Mesendoderm (in vitro differentiated cells): ENCODE results near the gene CBFA2T2.

Source experiments
- DNase-seq: peaks from one replicate; pipeline ENCODE4 v3.0.0; 2013
- H2AK5ac ChIP-seq: 2 replicates; pipeline ENCODE4 v1.6.1; 2013; ENCODE audit warnings: low read length, inconsistent platforms
- H2BK120ac ChIP-seq: 2 replicates; pipeline ENCODE4 v1.6.1; 2013; ENCODE audit warnings: low read depth, mild to moderate bottlenecking, low read length, moderate library complexity, mixed read lengths
- H2BK15ac ChIP-seq: replicated peaks from 2 replicates; pipeline ENCODE4 v1.6.1; 2013; ENCODE audit warnings: low read depth, mild to moderate bottlenecking, moderate library complexity
- H2BK5ac ChIP-seq: 2 replicates; pipeline ENCODE4 v1.6.1; 2013; ENCODE audit warnings: low read length, inconsistent platforms
- H3K18ac ChIP-seq: 2 replicates; pipeline ENCODE4 v1.6.1; 2013; ENCODE audit warnings: mild to moderate bottlenecking, low read length, mixed read lengths
- H3K23ac ChIP-seq: one replicate; pipeline ENCODE4 v1.6.1; 2013; ENCODE audit warnings: low read length
- H3K27ac ChIP-seq: 2 replicates; pipeline ENCODE4 v1.5.1; 2013; ENCODE audit warnings: low read depth, mild to moderate bottlenecking, inconsistent platforms, low read length, moderate library complexity
- H3K27me3 ChIP-seq: 2 replicates; pipeline ENCODE4 v1.6.1; 2013; ENCODE audit warnings: low read length, control low read depth, mild to moderate bottlenecking, inconsistent platforms; ENCODE audit not compliant: insufficient read depth, poor library complexity
- H3K36me3 ChIP-seq: 2 replicates; pipeline ENCODE4 v1.6.1; 2013; ENCODE audit warnings: low read length, inconsistent platforms; ENCODE audit not compliant: control insufficient read depth, insufficient read depth
- H3K4ac ChIP-seq: one replicate; pipeline ENCODE4 v1.6.1; 2013; ENCODE audit warnings: low read depth, mild to moderate bottlenecking, low read length, moderate library complexity
- H3K4me1 ChIP-seq: 2 replicates; pipeline ENCODE4 v1.6.1; 2013; ENCODE audit warnings: low read depth, low read length, inconsistent platforms; ENCODE audit not compliant: control insufficient read depth
- H3K4me2 ChIP-seq: 2 replicates; pipeline ENCODE4 v1.6.1; 2013; ENCODE audit warnings: low read length
- H3K4me3 ChIP-seq: 2 replicates; pipeline ENCODE4 v1.5.1; 2013; ENCODE audit warnings: mild to moderate bottlenecking, low read length
- H3K56ac ChIP-seq: one replicate; pipeline ENCODE4 v1.6.1; 2013; ENCODE audit warnings: low read length
- H3K79me1 ChIP-seq: 2 replicates; pipeline ENCODE4 v1.6.1; 2013; ENCODE audit warnings: low read length, inconsistent platforms
- H3K79me2 ChIP-seq: 2 replicates; pipeline ENCODE4 v1.6.1; 2013; ENCODE audit warnings: mild to moderate bottlenecking, low read length; ENCODE audit not compliant: control insufficient read depth, insufficient read depth
- H3K9ac ChIP-seq: 2 replicates; pipeline ENCODE4 v1.6.1; 2013; ENCODE audit warnings: low read length, inconsistent platforms
- H4K5ac ChIP-seq: one replicate; pipeline ENCODE4 v1.6.1; 2013; ENCODE audit warnings: low read length
- H4K8ac ChIP-seq: one replicate; pipeline ENCODE4 v1.6.1; 2013; ENCODE audit warnings: low read depth, mild to moderate bottlenecking, control low read depth, low read length, moderate library complexity
- WGBS: extraction: QIAGEN DNeasy Blood & Tissue Kit; methylation state at CpG from one replicate; pipeline ENCODE4 v1.1.7; 2013; ENCODE audit warnings: low lambda C conversion rate, missing lambda C conversion rate; ENCODE audit not compliant: insufficient coverage; ENCODE audit errors: extremely low coverage; 5-methylcytosine and 5-hydroxymethylcytosine counted together

Gene CBFA2T2

DNA sequence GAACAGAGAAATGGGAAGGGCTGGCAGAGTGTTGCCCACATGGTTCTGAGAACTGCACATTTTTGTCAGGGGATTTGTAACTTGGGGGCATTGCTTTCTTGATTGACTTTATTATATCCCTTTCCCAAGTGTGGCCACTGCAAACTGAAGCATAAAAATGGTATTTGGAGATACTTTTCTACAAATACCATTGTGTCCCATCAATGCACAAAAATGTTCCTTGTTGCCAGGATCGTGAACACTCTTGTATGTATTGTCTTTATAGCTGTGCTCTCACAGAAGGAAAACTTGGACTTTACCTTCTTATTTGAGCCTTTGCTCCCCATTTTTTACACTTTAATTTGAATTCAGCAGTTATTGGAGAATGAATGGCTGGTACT, 115.1 kb downstream of the CBFA2T2 start:
- Histone ChIP-seq H3K9ac (no peak overlapping the region), H2BK5ac (no peak overlapping the region), H3K4ac (no peak overlapping the region), H3K4me2 (no peak overlapping the region), H4K8ac (no peak overlapping the region), H3K4me3 (no peak overlapping the region), H3K27ac (no peak overlapping the region), H3K18ac (no peak overlapping the region), H4K5ac (no peak overlapping the region), H3K79me1 (no peaks in the 10 kb centered on the region), H2BK120ac (no peak overlapping the region), H3K4me1 (no peaks in the 10 kb centered on the region), H2BK15ac (no peak overlapping the region), H3K56ac (no peak overlapping the region), H3K36me3 (no peaks in the 10 kb centered on the region), H3K27me3 (no peaks in the 10 kb centered on the region), H2AK5ac (no peak overlapping the region), H3K79me2 (no peaks in the 10 kb centered on the region), H3K23ac (no peak overlapping the region)
- no CpG with 5 or more reads among the region's 1 CpG for WGBS
- no peak for DNase-seq

DNA sequence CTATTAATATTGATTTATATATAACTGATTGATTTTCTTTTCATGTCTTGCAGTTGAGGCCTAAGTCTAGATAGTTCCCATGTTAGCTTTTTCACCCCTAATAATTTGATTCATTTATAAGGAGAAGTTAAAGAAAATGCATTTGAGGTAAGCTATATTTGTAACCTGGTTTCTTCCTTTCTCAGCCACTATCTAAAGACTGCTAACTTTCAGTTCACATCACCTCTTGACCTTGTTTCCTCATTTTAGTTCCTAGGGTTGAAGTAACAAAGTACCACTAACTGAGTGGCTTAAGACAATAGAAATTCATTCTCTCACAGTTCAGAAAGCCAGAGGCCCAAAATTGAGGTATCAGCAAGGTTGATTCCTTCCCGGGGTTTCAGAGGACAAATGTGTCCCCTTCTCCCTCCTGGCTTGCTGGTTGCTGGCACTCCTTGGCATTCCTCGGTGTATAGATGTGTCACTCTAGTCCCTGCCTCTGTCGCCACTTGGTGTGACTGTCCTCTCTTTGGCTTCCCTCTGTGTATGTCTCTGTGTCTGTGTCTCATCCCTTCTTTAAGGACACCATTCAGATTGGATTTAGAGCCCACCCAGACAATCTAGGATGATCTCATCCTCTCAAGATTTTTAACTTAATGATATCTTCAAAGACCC, 116.3 kb downstream of the CBFA2T2 start:
- Histone ChIP-seq H2BK15ac (no peak overlapping the region), H3K4me3 (no peak overlapping the region), H4K8ac (no peak overlapping the region), H3K79me1 (no peaks in the 10 kb centered on the region), H2AK5ac (no peak overlapping the region), H2BK120ac (no peak overlapping the region), H3K18ac (no peak overlapping the region), H3K27me3 (no peaks in the 10 kb centered on the region), H2BK5ac (no peak overlapping the region), H3K27ac (no peak overlapping the region), H3K56ac (no peak overlapping the region), H3K4me2 (no peak overlapping the region), H3K36me3 (no peaks in the 10 kb centered on the region), H3K23ac (no peak overlapping the region), H4K5ac (no peak overlapping the region), H3K9ac (no peak overlapping the region), H3K4ac (no peak overlapping the region), H3K4me1 (no peaks in the 10 kb centered on the region), H3K79me2 (no peaks in the 10 kb centered on the region)
- no CpG with 5 or more reads among the region's 3 CpGs for WGBS
- no peak for DNase-seq

- H2BK15ac ChIP-seq: no peak overlapping the region
- H3K4ac ChIP-seq: no peak overlapping the region
- no peak overlapping the region for H2BK5ac ChIP-seq
- H3K4me2 ChIP-seq: no peak overlapping the region
- H3K23ac ChIP-seq: no peak overlapping the region
- H3K4me1 ChIP-seq: no peaks in the 10 kb centered on the region
- no peak overlapping the region for H3K18ac ChIP-seq
- no peak overlapping the region for H2BK120ac ChIP-seq
- no peaks in the 10 kb centered on the region for H3K79me2 ChIP-seq
- no peaks in the 10 kb centered on the region for H3K79me1 ChIP-seq
- no peak overlapping the region for H3K4me3 ChIP-seq
- no peaks in the 10 kb centered on the region for H3K27me3 ChIP-seq
- H3K27ac ChIP-seq: no peak overlapping the region
- H2AK5ac ChIP-seq: no peak overlapping the region
- no peaks in the 10 kb centered on the region for H3K36me3 ChIP-seq
- no peak overlapping the region for H3K56ac ChIP-seq
- H4K8ac ChIP-seq: no peak overlapping the region
- H4K5ac ChIP-seq: no peak overlapping the region
- H3K9ac ChIP-seq: no peak overlapping the region
- DNase-seq: no peak
- WGBS: no CpG with 5 or more reads among the region's 2 CpGs
Observed at GRCh38 chr20:33609504-33609903, 119.6 kb downstream of the CBFA2T2 start.

DNA sequence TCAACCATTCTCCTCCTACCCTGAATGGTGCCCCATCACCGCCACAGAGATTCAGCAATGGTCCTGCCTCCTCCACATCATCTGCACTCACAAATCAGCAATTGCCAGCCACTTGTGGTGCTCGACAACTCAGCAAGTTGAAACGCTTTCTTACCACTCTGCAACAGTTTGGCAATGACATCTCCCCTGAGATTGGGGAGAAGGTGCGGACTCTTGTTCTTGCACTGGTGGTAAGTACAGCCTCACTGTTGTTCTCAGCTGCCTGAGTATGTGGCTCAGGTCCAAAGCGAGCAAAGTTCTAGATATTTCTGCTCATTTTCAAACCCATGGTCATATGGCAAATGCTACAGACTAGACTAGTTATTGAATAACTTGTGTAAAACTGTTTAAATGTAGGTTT, 121.2 kb downstream of the CBFA2T2 start:
- Histone ChIP-seq H2AK5ac (no peak overlapping the region), H3K4ac (no peak overlapping the region), H4K5ac (no peak overlapping the region), H3K27me3 (no peaks in the 10 kb centered on the region), H2BK120ac (no peak overlapping the region), H3K4me1 (no peaks in the 10 kb centered on the region), H2BK15ac (no peak overlapping the region), H3K9ac (no peak overlapping the region), H3K18ac (no peak overlapping the region), H3K56ac (no peak overlapping the region), H3K79me2 (no peaks in the 10 kb centered on the region), H3K23ac (no peak overlapping the region), H3K4me3 (no peak overlapping the region), H3K4me2 (no peak overlapping the region), H2BK5ac (no peak overlapping the region), H3K27ac (no peak overlapping the region), H3K36me3 (no peaks in the 10 kb centered on the region), H3K79me1 (no peaks in the 10 kb centered on the region), H4K8ac (no peak overlapping the region)
- no peak for DNase-seq
- no CpG with 5 or more reads among the region's 5 CpGs for WGBS

- no peak overlapping the region for H3K23ac ChIP-seq
- H2BK15ac ChIP-seq: no peak overlapping the region
- no peak overlapping the region for H3K9ac ChIP-seq
- H3K79me1 ChIP-seq: no peaks in the 10 kb centered on the region
- no peak overlapping the region for H3K4ac ChIP-seq
- WGBS: no CpG with 5 or more reads among the region's 4 CpGs
- H2BK120ac ChIP-seq: no peak overlapping the region
- no peak overlapping the region for H3K18ac ChIP-seq
- no peak overlapping the region for H3K4me3 ChIP-seq
- H3K36me3 ChIP-seq: no peaks in the 10 kb centered on the region
- no peak for DNase-seq
- H3K27me3 ChIP-seq: no peaks in the 10 kb centered on the region
- H3K27ac ChIP-seq: no peak overlapping the region
- H2BK5ac ChIP-seq: no peak overlapping the region
- no peak overlapping the region for H4K5ac ChIP-seq
- H2AK5ac ChIP-seq: no peak overlapping the region
- no peaks in the 10 kb centered on the region for H3K4me1 ChIP-seq
- H3K79me2 ChIP-seq: no peaks in the 10 kb centered on the region
- H3K4me2 ChIP-seq: no peak overlapping the region
- H3K56ac ChIP-seq: no peak overlapping the region
- H4K8ac ChIP-seq: no peak overlapping the region
Observed at GRCh38 chr20:33612001-33612400, 122.1 kb downstream of the CBFA2T2 start.

- Histone ChIP-seq H3K27me3 (no peaks in the 10 kb centered on the region), H3K4me2 (no peak overlapping the region), H3K4ac (no peak overlapping the region), H3K36me3 (no peaks in the 10 kb centered on the region), H3K4me3 (no peak overlapping the region), H2BK15ac (no peak overlapping the region), H3K79me2 (no peaks in the 10 kb centered on the region), H2BK120ac (no peak overlapping the region), H2BK5ac (no peak overlapping the region), H3K56ac (no peak overlapping the region), H3K4me1 (no peaks in the 10 kb centered on the region), H3K23ac (no peak overlapping the region), H3K79me1 (no peaks in the 10 kb centered on the region), H3K9ac (no peak overlapping the region), H4K5ac (no peak overlapping the region), H4K8ac (no peak overlapping the region), H2AK5ac (no peak overlapping the region), H3K27ac (no peak overlapping the region), H3K18ac (no peak overlapping the region)
- no CpG with 5 or more reads among the region's 4 CpGs for WGBS
- no peak for DNase-seq
Observed at GRCh38 chr20:33621717-33622400, 132.0 kb downstream of the CBFA2T2 start.
